ENCODE results near the gene COL17A1. TPM values are rescaled to one million over a fixed set of nuclear protein-coding genes. Genes with fewer than 3 reads are reported as not detected.

Gene COL17A1
- total RNA-seq, 1 donor from 2014 or later, result 10.1 TPM

DNA sequence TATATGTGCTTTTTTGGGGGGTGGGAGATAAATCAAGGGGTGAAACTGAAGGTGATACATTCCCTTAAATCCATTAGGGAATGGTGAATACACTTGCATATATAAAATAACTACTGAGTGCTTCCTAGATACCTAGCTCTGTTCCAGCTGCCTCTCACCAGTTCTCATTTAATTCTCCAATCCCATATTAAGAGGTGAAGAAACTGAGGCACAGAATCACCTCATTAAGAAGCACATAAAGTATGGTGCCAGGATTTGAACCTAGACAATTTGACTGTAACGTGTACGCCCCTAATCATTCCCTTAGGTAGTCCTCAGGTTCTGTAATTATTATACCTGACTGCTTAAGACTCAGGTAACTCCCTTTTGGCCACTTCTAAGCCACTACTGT is 34.8 kb upstream of the COL17A1 start:
- H4K20me1 ChIP-seq (ENCODE audit: insufficient read depth, low read length), result no peaks in the 10 kb centered on the region
- peak overlapping the region; percentile 99 for H3K27ac Mint-ChIP-seq (ENCODE audit: unreplicated experiment)
- DNase-seq (ENCODE audit: low read depth), result no peak
- no peaks in the 10 kb centered on the region for H3K79me2 ChIP-seq (ENCODE audit: insufficient read depth, low read length)
- H3K4me1 ChIP-seq (ENCODE audit: insufficient read depth, low read length), result peaks cover 29% of the 10 kb centered on the region
- H3K27me3 Mint-ChIP-seq (ENCODE audit: low read depth, unreplicated experiment), result no peaks in the 10 kb centered on the region
- H3K4me3 Mint-ChIP-seq (ENCODE audit: unreplicated experiment), result peak overlapping the region; percentile 91
- H3K9ac ChIP-seq (ENCODE audit: low read length), result peak overlapping the region; percentile 99
- peak overlapping the region; percentile 100 for H3K27ac ChIP-seq (ENCODE audit: low read depth, low read length)
- peak overlapping the region; percentile 93 for H3K4me2 ChIP-seq (ENCODE audit: low read length)
- no peaks in the 10 kb centered on the region for H3K36me3 Mint-ChIP-seq (ENCODE audit: low read depth, unreplicated experiment)
- H3K9me3 Mint-ChIP-seq (ENCODE audit: unreplicated experiment), result no peaks in the 10 kb centered on the region
- no peaks in the 10 kb centered on the region for H3K27me3 ChIP-seq (ENCODE audit: insufficient read depth, low read length)
- peak overlapping the region; percentile 73 for H2AFZ ChIP-seq (ENCODE audit: low read depth, low read length)
- TF ChIP-seq CTCF (IDR thresholded peaks at IDR 0.05; ENCODE audit: insufficient read depth, low read depth, low read length) (no peak), EZH2 (IDR thresholded peaks at IDR 0.05; ENCODE audit: insufficient read depth, low read length) (no peak)
- H3K4me3 ChIP-seq (ENCODE audit: insufficient read depth, low read depth, low read length), result peak overlapping the region; percentile 75
- H3K4me1 Mint-ChIP-seq (ENCODE audit: low read depth, unreplicated experiment), result peaks cover 22% of the 10 kb centered on the region
- H3K36me3 ChIP-seq (ENCODE audit: insufficient read depth, low read length), result no peaks in the 10 kb centered on the region
- H3K9me3 ChIP-seq (ENCODE audit: insufficient read depth, low read depth, low read length), result no peaks in the 10 kb centered on the region
- no peak for FAIRE-seq

GRCh38 chr10:104119996-104120395 is 34.3 kb upstream of the COL17A1 start:
- peaks cover 22% of the 10 kb centered on the region for H3K4me1 Mint-ChIP-seq (ENCODE audit: low read depth, unreplicated experiment)
- Histone ChIP-seq H3K36me3 (ENCODE audit: insufficient read depth, low read length) (no peaks in the 10 kb centered on the region), H2AFZ (ENCODE audit: low read depth, low read length) (peak overlapping the region; percentile 45), H3K4me3 (ENCODE audit: insufficient read depth, low read depth, low read length) (no peak overlapping the region), H3K9me3 (ENCODE audit: insufficient read depth, low read depth, low read length) (no peaks in the 10 kb centered on the region), H3K27me3 (ENCODE audit: insufficient read depth, low read length) (no peaks in the 10 kb centered on the region), H3K4me2 (ENCODE audit: low read length) (peak overlapping the region; percentile 16), H4K20me1 (ENCODE audit: insufficient read depth, low read length) (no peaks in the 10 kb centered on the region), H3K27ac (ENCODE audit: low read depth, low read length) (peak overlapping the region; percentile 100), H3K4me1 (ENCODE audit: insufficient read depth, low read length) (peaks cover 29% of the 10 kb centered on the region), H3K9ac (ENCODE audit: low read length) (peak overlapping the region; percentile 99), H3K79me2 (ENCODE audit: insufficient read depth, low read length) (no peaks in the 10 kb centered on the region)
- DNase-seq (ENCODE audit: low read depth), result no peak
- no peaks in the 10 kb centered on the region for H3K36me3 Mint-ChIP-seq (ENCODE audit: low read depth, unreplicated experiment)
- FAIRE-seq, result no peak
- TF ChIP-seq CTCF (IDR thresholded peaks at IDR 0.05; ENCODE audit: insufficient read depth, low read depth, low read length), result no peak
- TF ChIP-seq EZH2 (IDR thresholded peaks at IDR 0.05; ENCODE audit: insufficient read depth, low read length), result no peak
- no peaks in the 10 kb centered on the region for H3K27me3 Mint-ChIP-seq (ENCODE audit: low read depth, unreplicated experiment)
- peak overlapping the region; percentile 99 for H3K27ac Mint-ChIP-seq (ENCODE audit: unreplicated experiment)
- H3K9me3 Mint-ChIP-seq (ENCODE audit: unreplicated experiment), result no peaks in the 10 kb centered on the region
- no peak overlapping the region for H3K4me3 Mint-ChIP-seq (ENCODE audit: unreplicated experiment)

- peaks cover 18% of the 10 kb centered on the region for H3K4me1 Mint-ChIP-seq (ENCODE audit: low read depth, unreplicated experiment)
- no peak overlapping the region for H2AFZ ChIP-seq (ENCODE audit: low read depth, low read length)
- peaks cover 29% of the 10 kb centered on the region for H3K4me1 ChIP-seq (ENCODE audit: insufficient read depth, low read length)
- no peaks in the 10 kb centered on the region for H3K27me3 Mint-ChIP-seq (ENCODE audit: low read depth, unreplicated experiment)
- no peak overlapping the region for H3K9ac ChIP-seq (ENCODE audit: low read length)
- no peaks in the 10 kb centered on the region for H3K9me3 Mint-ChIP-seq (ENCODE audit: unreplicated experiment)
- TF ChIP-seq CTCF (IDR thresholded peaks at IDR 0.05; ENCODE audit: insufficient read depth, low read depth, low read length), result no peak
- TF ChIP-seq EZH2 (IDR thresholded peaks at IDR 0.05; ENCODE audit: insufficient read depth, low read length), result no peak
- no peaks in the 10 kb centered on the region for H3K79me2 ChIP-seq (ENCODE audit: insufficient read depth, low read length)
- H3K9me3 ChIP-seq (ENCODE audit: insufficient read depth, low read depth, low read length), result no peaks in the 10 kb centered on the region
- H3K36me3 ChIP-seq (ENCODE audit: insufficient read depth, low read length), result no peaks in the 10 kb centered on the region
- FAIRE-seq (no peak), DNase-seq (ENCODE audit: low read depth) (peak; percentile 71)
- H3K36me3 Mint-ChIP-seq (ENCODE audit: low read depth, unreplicated experiment), result no peaks in the 10 kb centered on the region
- no peak overlapping the region for H3K4me3 Mint-ChIP-seq (ENCODE audit: unreplicated experiment)
- no peak overlapping the region for H3K4me3 ChIP-seq (ENCODE audit: insufficient read depth, low read depth, low read length)
- no peaks in the 10 kb centered on the region for H3K27me3 ChIP-seq (ENCODE audit: insufficient read depth, low read length)
- H3K27ac ChIP-seq (ENCODE audit: low read depth, low read length), result peak overlapping the region; percentile 43
- peak overlapping the region; percentile 2 for H3K27ac Mint-ChIP-seq (ENCODE audit: unreplicated experiment)
- H4K20me1 ChIP-seq (ENCODE audit: insufficient read depth, low read length), result no peaks in the 10 kb centered on the region
- H3K4me2 ChIP-seq (ENCODE audit: low read length), result peak overlapping the region; percentile 49
Measured at GRCh38 chr10:104117839-104118323, 32.2 kb upstream of the COL17A1 start.
